ENCODE data around the gene G0S2. TPM values are rescaled to one million over a fixed set of nuclear protein-coding genes. Genes with fewer than 3 reads are reported as not detected.

Gene G0S2
- total and polyA plus RNA-seq, 2 experiments from 2014 or later = 3.2 to 8.2 TPM

DNA sequence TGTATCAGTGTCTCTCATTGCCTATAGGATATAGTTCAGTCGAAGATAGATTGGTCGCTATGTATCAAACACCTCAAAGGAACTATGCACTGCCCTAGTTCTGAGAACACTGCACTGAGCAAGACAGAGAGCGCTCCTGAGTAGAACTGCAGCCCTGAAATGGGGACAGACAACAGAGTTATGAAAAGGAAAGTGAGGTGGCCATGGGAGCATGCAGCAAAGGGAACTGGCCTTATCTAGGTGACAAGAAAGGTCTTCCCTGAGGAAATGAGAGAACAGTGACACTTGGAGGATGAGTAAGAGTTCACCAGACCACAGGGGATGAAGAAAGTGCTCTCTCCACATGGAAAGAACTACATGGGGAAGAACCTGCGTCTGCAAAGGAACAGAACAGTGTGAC, 7.5 kb upstream of the G0S2 start:
- no peaks in the 10 kb centered on the region for H3K4me1 ChIP-seq (ENCODE audit: insufficient read depth)
- DNase-seq (ENCODE audit: low spot score) = no peak
- H3K27ac Mint-ChIP-seq = no peak overlapping the region
- H3K4me2 ChIP-seq = no peak overlapping the region
- ATAC-seq = no peak
- TF ChIP-seq ZNF331 (CRISPR knock-in tag; IDR thresholded peaks at IDR 0.05; ENCODE audit: low read depth) = no peak
- no peak for TF ChIP-seq EZH2phosphoT487 (IDR thresholded peaks at IDR 0.05; ENCODE audit: unreplicated experiment)
- H3K27ac ChIP-seq (ENCODE audit: low read depth) = no peak overlapping the region
- H3K27me3 ChIP-seq (ENCODE audit: insufficient read depth) = 0 out of 2 replicates have a peak, but pooled peaks cover 6% of the 10 kb centered on the region
- H3K9me3 Mint-ChIP-seq = no peaks in the 10 kb centered on the region; the same call in 2 of the 3 replicates
- peaks cover under 1% of the 10 kb centered on the region; the same call in 2 of the 3 replicates for H3K4me1 Mint-ChIP-seq
- no peaks in the 10 kb centered on the region for H3F3A ChIP-seq (replicated peaks; ENCODE audit: low read depth)
- H4K20me1 ChIP-seq (replicated peaks; ENCODE audit: insufficient read depth) = no peaks in the 10 kb centered on the region
- no peak overlapping the region for H3K4me3 ChIP-seq
- H3K4me3 Mint-ChIP-seq = no peak overlapping the region
- no peaks in the 10 kb centered on the region for H3K36me3 ChIP-seq (ENCODE audit: insufficient read depth)
- H3K9me2 ChIP-seq (ENCODE audit: insufficient read depth) = peaks cover 12% of the 10 kb centered on the region; the same call in 1 of the 2 replicates
- H3K27me3 Mint-ChIP-seq (ENCODE audit: insufficient read depth, low read depth, poor library complexity) = peaks cover 4% of the 10 kb centered on the region
- no peaks in the 10 kb centered on the region for H3K79me2 ChIP-seq (replicated peaks; ENCODE audit: insufficient read depth)
- H3K36me3 Mint-ChIP-seq (ENCODE audit: low read depth) = no peaks in the 10 kb centered on the region
- H2AFZ ChIP-seq = no peak overlapping the region

DNA sequence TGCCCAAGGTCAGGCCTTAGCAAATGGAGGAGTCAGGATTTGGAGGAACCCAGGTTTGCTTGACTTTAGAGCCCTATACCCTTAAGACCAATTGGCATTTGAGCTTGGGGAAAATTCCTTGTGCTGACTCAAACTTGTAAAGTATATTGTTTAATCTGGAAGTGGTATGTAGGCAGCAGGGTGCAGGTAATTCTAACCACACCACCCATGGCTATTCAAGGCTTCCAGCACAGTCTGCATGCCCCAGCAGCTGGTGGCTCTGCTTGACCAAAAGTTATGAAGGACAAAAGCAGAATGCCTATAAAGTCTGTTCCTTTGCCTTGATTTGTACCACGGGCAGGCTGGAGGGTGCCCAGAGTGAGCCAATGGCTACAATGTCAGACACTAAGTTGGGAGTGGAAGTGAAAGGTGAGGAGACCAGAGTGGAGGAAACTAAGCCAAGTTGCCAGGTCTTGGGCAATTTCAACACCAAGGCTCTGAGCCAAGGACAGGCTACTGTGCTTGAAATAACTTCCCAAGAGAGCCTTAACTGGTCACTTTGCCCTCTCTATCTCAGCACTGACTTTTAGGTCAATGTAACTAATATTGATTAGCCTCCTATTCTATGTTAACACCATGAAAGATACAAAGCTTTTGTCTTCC, 4.7 kb upstream of the G0S2 start:
- Histone ChIP-seq H3K4me3 (no peak overlapping the region), H3K4me2 (no peak overlapping the region), H4K20me1 (replicated peaks; ENCODE audit: insufficient read depth) (no peaks in the 10 kb centered on the region), H3F3A (replicated peaks; ENCODE audit: low read depth) (no peaks in the 10 kb centered on the region), H3K27ac (ENCODE audit: low read depth) (no peak overlapping the region), H2AFZ (no peak overlapping the region), H3K9me2 (ENCODE audit: insufficient read depth) (peaks cover 17% of the 10 kb centered on the region; the same call in 1 of the 2 replicates), H3K36me3 (ENCODE audit: insufficient read depth) (no peaks in the 10 kb centered on the region), H3K4me1 (ENCODE audit: insufficient read depth) (peaks cover 12% of the 10 kb centered on the region), H3K27me3 (ENCODE audit: insufficient read depth) (peaks cover 35% of the 10 kb centered on the region), H3K79me2 (replicated peaks; ENCODE audit: insufficient read depth) (no peaks in the 10 kb centered on the region)
- peaks cover 23% of the 10 kb centered on the region for H3K27me3 Mint-ChIP-seq (ENCODE audit: insufficient read depth, low read depth, poor library complexity)
- H3K9me3 Mint-ChIP-seq = no peaks in the 10 kb centered on the region; the same call in 2 of the 3 replicates
- H3K36me3 Mint-ChIP-seq (ENCODE audit: low read depth) = no peaks in the 10 kb centered on the region
- TF ChIP-seq NANOG (IDR thresholded peaks at IDR 0.05; ENCODE audit: borderline replicate concordance) = no peak
- no peak for TF ChIP-seq EZH2 (IDR thresholded peaks at IDR 0.05; ENCODE audit: low read depth, unreplicated experiment)
- TF ChIP-seq, protein P1, sequence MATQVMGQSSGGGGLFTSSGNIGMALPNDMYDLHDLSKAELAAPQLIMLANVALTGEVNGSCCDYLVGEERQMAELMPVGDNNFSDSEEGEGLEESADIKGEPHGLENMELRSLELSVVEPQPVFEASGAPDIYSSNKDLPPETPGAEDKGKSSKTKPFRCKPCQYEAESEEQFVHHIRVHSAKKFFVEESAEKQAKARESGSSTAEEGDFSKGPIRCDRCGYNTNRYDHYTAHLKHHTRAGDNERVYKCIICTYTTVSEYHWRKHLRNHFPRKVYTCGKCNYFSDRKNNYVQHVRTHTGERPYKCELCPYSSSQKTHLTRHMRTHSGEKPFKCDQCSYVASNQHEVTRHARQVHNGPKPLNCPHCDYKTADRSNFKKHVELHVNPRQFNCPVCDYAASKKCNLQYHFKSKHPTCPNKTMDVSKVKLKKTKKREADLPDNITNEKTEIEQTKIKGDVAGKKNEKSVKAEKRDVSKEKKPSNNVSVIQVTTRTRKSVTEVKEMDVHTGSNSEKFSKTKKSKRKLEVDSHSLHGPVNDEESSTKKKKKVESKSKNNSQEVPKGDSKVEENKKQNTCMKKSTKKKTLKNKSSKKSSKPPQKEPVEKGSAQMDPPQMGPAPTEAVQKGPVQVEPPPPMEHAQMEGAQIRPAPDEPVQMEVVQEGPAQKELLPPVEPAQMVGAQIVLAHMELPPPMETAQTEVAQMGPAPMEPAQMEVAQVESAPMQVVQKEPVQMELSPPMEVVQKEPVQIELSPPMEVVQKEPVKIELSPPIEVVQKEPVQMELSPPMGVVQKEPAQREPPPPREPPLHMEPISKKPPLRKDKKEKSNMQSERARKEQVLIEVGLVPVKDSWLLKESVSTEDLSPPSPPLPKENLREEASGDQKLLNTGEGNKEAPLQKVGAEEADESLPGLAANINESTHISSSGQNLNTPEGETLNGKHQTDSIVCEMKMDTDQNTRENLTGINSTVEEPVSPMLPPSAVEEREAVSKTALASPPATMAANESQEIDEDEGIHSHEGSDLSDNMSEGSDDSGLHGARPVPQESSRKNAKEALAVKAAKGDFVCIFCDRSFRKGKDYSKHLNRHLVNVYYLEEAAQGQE (IDR thresholded peaks at IDR 0.05; ENCODE audit: unreplicated experiment) = no peak
- TF ChIP-seq STAT1 (IDR thresholded peaks at IDR 0.05; ENCODE audit: unreplicated experiment) = no peak
- no peak for TF ChIP-seq CREB1 (CRISPR knock-in tag; IDR thresholded peaks at IDR 0.05; ENCODE audit: low read depth)
- no peak for TF ChIP-seq POLR2AphosphoS5 (IDR thresholded peaks at IDR 0.05; ENCODE audit: low read depth)
- TF ChIP-seq, protein P2, sequence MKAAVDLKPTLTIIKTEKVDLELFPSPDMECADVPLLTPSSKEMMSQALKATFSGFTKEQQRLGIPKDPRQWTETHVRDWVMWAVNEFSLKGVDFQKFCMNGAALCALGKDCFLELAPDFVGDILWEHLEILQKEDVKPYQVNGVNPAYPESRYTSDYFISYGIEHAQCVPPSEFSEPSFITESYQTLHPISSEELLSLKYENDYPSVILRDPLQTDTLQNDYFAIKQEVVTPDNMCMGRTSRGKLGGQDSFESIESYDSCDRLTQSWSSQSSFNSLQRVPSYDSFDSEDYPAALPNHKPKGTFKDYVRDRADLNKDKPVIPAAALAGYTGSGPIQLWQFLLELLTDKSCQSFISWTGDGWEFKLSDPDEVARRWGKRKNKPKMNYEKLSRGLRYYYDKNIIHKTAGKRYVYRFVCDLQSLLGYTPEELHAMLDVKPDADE (IDR thresholded peaks at IDR 0.05) = no peak
- DNase-seq (ENCODE audit: low spot score) (no peak), ATAC-seq (no peak)
- peaks cover 21% of the 10 kb centered on the region for H3K4me1 Mint-ChIP-seq
- H3K27ac Mint-ChIP-seq = no peak overlapping the region
- no peak overlapping the region for H3K4me3 Mint-ChIP-seq
